ENCODE data around the gene STT3B. TPM values are rescaled to one million over a fixed set of nuclear protein-coding genes. Genes with fewer than 3 reads are reported as not detected.

STT3B gene
- total RNA-seq, 1 experiment from 2014 or later = 149 TPM

GRCh38 chr3:31606453-31606852, 73.7 kb downstream of the STT3B start:
- H2AFZ ChIP-seq (ENCODE audit: low read length) = no peak overlapping the region
- ChIA-PET CTCF (no interaction called here), POLR2A (ENCODE audit: unreplicated experiment) (no interaction called here)
- H3K4me2 ChIP-seq (ENCODE audit: low read length) = no peak overlapping the region
- no peaks in the 10 kb centered on the region for H3F3A ChIP-seq (ENCODE audit: low read length, unreplicated experiment)
- no peak overlapping the region for H3K27ac ChIP-seq (ENCODE audit: low read length)
- H3K4me3 ChIP-seq (ENCODE audit: low read length) = no peak overlapping the region
- H3K27me3 ChIP-seq (ENCODE audit: low read length) = no peaks in the 10 kb centered on the region
- H3K9ac ChIP-seq (ENCODE audit: low read length) = no peak overlapping the region
- TF ChIP-seq EZH2 (IDR thresholded peaks at IDR 0.05; ENCODE audit: low read length, unreplicated experiment) = no peak
- no peaks in the 10 kb centered on the region for H3K4me1 ChIP-seq (ENCODE audit: insufficient read depth, low read length)
- H3K79me2 ChIP-seq (ENCODE audit: low read length) = peaks cover 13% of the 10 kb centered on the region; the same call in 1 of the 2 replicates
- H3K9me3 ChIP-seq (ENCODE audit: low read length) = no peaks in the 10 kb centered on the region; the same call in 1 of the 2 replicates
- ATAC-seq (no peak), DNase-seq (no peak)
- BruUV-seq (replicated peaks) = no TSS peak
- intact Hi-C loops (cut with micrococcal nuclease) = no loop called here
- H4K20me1 ChIP-seq (ENCODE audit: low read length) = peaks cover 5% of the 10 kb centered on the region; the same call in 1 of the 2 replicates
- H3K36me3 ChIP-seq (ENCODE audit: low read depth, low read length) = peaks cover 51% of the 10 kb centered on the region
- no peaks in the 10 kb centered on the region for H3K9me2 ChIP-seq (replicated peaks; ENCODE audit: low read length)

- Histone ChIP-seq H3K9me3 (ENCODE audit: low read length) (no peaks in the 10 kb centered on the region), H3K4me2 (ENCODE audit: low read length) (no peak overlapping the region), H3K79me2 (ENCODE audit: low read length) (peaks cover 42% of the 10 kb centered on the region), H3F3A (ENCODE audit: low read length, unreplicated experiment) (no peaks in the 10 kb centered on the region), H3K4me1 (ENCODE audit: insufficient read depth, low read length) (peaks cover 19% of the 10 kb centered on the region), H3K27me3 (ENCODE audit: low read length) (no peaks in the 10 kb centered on the region), H3K36me3 (ENCODE audit: low read depth, low read length) (peaks cover 21% of the 10 kb centered on the region), H3K27ac (ENCODE audit: low read length) (no peak overlapping the region), H4K20me1 (ENCODE audit: low read length) (peaks cover 23% of the 10 kb centered on the region), H2AFZ (ENCODE audit: low read length) (no peak overlapping the region), H3K9ac (ENCODE audit: low read length) (no peak overlapping the region), H3K4me3 (ENCODE audit: low read length) (no peak overlapping the region), H3K9me2 (replicated peaks; ENCODE audit: low read length) (no peaks in the 10 kb centered on the region)
- ATAC-seq (peak; percentile 54), DNase-seq (peak; percentile 77)
- ChIA-PET CTCF (interaction anchor here (0.5 to 1.0 kb wide), 4 partner anchors 180 to 533 kb away, joined by 3 to 7 read pairs (median 4); no protein-coding TSS in a partner anchor), POLR2A (ENCODE audit: unreplicated experiment) (no interaction called here)
- TF ChIP-seq CTCF (conservative IDR thresholded peaks at IDR 0.05; ENCODE audit: low read depth, low read length) = peak; percentile 87
- no peak for TF ChIP-seq EZH2 (IDR thresholded peaks at IDR 0.05; ENCODE audit: low read length, unreplicated experiment)
- no peak for TF ChIP-seq EZH2phosphoT487 (IDR thresholded peaks at IDR 0.05; ENCODE audit: borderline replicate concordance, low read length)
- BruUV-seq (replicated peaks) = no TSS peak
- intact Hi-C loops (cut with micrococcal nuclease) = loop anchor here (1.0 to 10.0 kb wide), 3 partner anchors 158 to 534 kb away; no protein-coding TSS in a partner anchor
Observed at GRCh38 chr3:31610700-31611275, 78.1 kb downstream of the STT3B start.

- H3K9me3 ChIP-seq (ENCODE audit: low read length) = no peaks in the 10 kb centered on the region
- no peak for ATAC-seq
Observed at GRCh38 chr3:31613177-31613576, 80.5 kb downstream of the STT3B start.

More at GRCh38 chr3:31613177-31613576, 80.5 kb downstream of the STT3B start:
- H3K36me3 ChIP-seq (ENCODE audit: low read depth, low read length) = peaks cover 5% of the 10 kb centered on the region; the same call in 1 of the 2 replicates
- H3K4me1 ChIP-seq (ENCODE audit: insufficient read depth, low read length) = peaks cover 23% of the 10 kb centered on the region
- ChIA-PET CTCF (interaction anchor here (0.7 kb wide), 1 partner anchor 626 kb away, joined by 4 read pairs; no protein-coding TSS in a partner anchor), POLR2A (ENCODE audit: unreplicated experiment) (no interaction called here)
- H3K4me3 ChIP-seq (ENCODE audit: low read length) = no peak overlapping the region
- H3K9ac ChIP-seq (ENCODE audit: low read length) = no peak overlapping the region
- DNase-seq = no peak
- no peak overlapping the region for H3K4me2 ChIP-seq (ENCODE audit: low read length)
- intact Hi-C loops (cut with micrococcal nuclease) = loop anchor here (10.0 kb wide), 1 partner anchor 352 kb away; no protein-coding TSS in a partner anchor
- BruUV-seq (replicated peaks) = no TSS peak
- H3F3A ChIP-seq (ENCODE audit: low read length, unreplicated experiment) = no peaks in the 10 kb centered on the region
- H3K27me3 ChIP-seq (ENCODE audit: low read length) = no peaks in the 10 kb centered on the region
- peaks cover 18% of the 10 kb centered on the region for H4K20me1 ChIP-seq (ENCODE audit: low read length)
- no peak overlapping the region for H3K27ac ChIP-seq (ENCODE audit: low read length)
- no peaks in the 10 kb centered on the region for H3K9me2 ChIP-seq (replicated peaks; ENCODE audit: low read length)
- no peak overlapping the region for H2AFZ ChIP-seq (ENCODE audit: low read length)
- TF ChIP-seq CTCF (conservative IDR thresholded peaks at IDR 0.05; ENCODE audit: low read depth, low read length) (no peak), EZH2phosphoT487 (IDR thresholded peaks at IDR 0.05; ENCODE audit: borderline replicate concordance, low read length) (no peak), EZH2 (IDR thresholded peaks at IDR 0.05; ENCODE audit: low read length, unreplicated experiment) (no peak)
- peaks cover 42% of the 10 kb centered on the region for H3K79me2 ChIP-seq (ENCODE audit: low read length)
